ENCODE data around the gene CHRNA4. TPM values are rescaled to one million over a fixed set of nuclear protein-coding genes. Genes with fewer than 3 reads are reported as not detected.

The CHRNA4 gene
- total RNA-seq = not detected in 2 replicates

DNA sequence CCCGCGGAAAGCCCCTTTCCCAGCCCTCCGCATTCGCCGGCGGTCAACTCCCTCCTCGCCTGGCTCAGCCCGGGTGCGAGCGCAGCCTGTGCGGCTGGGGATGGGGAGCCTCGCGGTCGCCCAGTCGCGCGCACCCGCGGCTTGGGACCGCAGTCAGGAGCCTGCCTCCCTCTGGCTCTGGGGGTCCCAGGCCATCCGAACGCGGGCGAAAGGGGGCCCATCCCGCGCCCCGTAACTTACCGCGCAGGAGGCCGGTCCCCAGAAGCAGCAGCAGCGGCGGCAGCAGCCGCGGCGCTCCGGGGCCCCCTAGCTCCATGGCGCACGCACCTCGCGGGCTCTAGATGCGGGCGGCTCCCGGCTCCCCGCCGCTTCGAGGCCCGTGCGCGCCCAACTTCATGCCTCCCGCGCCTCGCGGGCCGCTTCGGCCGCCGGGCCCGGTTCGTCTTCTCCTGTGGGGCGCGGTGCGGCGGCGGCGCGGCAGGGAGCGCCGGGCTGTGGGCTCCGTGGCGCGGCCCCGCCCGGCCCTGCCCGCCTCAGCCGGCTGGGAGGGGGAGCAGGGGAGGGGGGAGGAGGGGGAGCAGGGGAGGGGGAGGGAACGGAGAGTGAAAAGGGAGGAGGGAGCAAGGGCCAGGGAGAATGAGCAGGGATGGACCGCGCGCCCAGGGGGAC, at the start of gene CHRNA4:
Gene CHRNA4, minus strand, starts transcription at position 500 of the 669 bp plus-strand sequence. Its CDS starts 184 bp downstream, at position 316.

Other genes with a start within 250 kb of the CHRNA4 start
- gene YTHDF1, start 145.2 kb downstream of the CHRNA4 start, total RNA-seq = 11.2 and 13.1 TPM in 2 replicates
- gene BIRC7, start 125.4 kb downstream of the CHRNA4 start, total RNA-seq = 0.32 TPM in 1 of 2 replicates, not detected in the other
- not detected in 2 replicates for gene NKAIN4, start 106.9 kb downstream of the CHRNA4 start, total RNA-seq
- 61.4 and 64.8 TPM in 2 replicates for gene ARFGAP1, start 88.5 kb downstream of the CHRNA4 start, total RNA-seq
- gene COL20A1, start 68.2 kb downstream of the CHRNA4 start, total RNA-seq = under 0.01 TPM in 1 of 2 replicates, not detected in the other
- gene KCNQ2, start 111.3 kb upstream of the CHRNA4 start, total RNA-seq = not detected in 2 replicates
- 0.43 and 0.79 TPM in 2 replicates for gene EEF1A2, start 137.7 kb upstream of the CHRNA4 start, total RNA-seq
- 14.9 and 23.5 TPM in 2 replicates for gene PPDPF, start 159.4 kb upstream of the CHRNA4 start, total RNA-seq
- 0.09 and 0.16 TPM in 2 replicates for gene PTK6, start 176.0 kb upstream of the CHRNA4 start, total RNA-seq
- gene SRMS, start 186.4 kb upstream of the CHRNA4 start, total RNA-seq = not detected in 2 replicates
- 0.60 and 0.95 TPM in 2 replicates for gene FNDC11, start 192.8 kb upstream of the CHRNA4 start, total RNA-seq
- gene HELZ2, start 212.9 kb upstream of the CHRNA4 start, total RNA-seq = 36.8 and 38.1 TPM in 2 replicates

All from bronchial smooth muscle cell (primary cell).